ENCODE results near the gene TTYH3.

DNA sequence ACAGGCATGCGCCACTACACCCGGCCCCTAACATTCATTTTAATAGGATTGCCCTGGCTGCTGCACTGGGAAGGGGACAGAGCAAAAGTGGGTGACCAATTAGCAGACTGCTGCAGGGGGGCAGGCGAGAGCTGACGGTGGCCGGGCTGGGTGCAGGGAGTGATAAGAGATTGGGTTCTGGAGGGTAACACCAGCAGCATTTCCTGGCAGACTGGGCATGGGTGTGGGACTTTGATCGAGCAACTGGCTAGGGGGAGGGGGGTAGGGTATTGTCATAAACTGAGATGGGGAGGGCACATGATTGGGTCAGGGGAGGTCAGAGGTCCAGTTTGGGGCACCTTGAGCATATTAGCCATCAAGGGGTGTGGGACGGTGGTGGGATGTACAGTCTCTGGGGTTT is 36.1 kb downstream of the TTYH3 start:
- TF ChIP-seq CTCF (IDR thresholded peaks at IDR 0.05) (no peak), POLR2AphosphoS5 (IDR thresholded peaks at IDR 0.05; ENCODE audit: low read depth, low read length) (no peak), TCF7L2 (IDR thresholded peaks at IDR 0.05; ENCODE audit: low read depth, low read length) (no peak), SIN3A (IDR thresholded peaks at IDR 0.05; ENCODE audit: borderline replicate concordance, insufficient read depth, low read depth, low read length) (no peak)

Measured in Panc1 (cell line).